Measurements from ENCODE around the gene PTPRS. TPM values are rescaled to one million over a fixed set of nuclear protein-coding genes. Genes with fewer than 3 reads are reported as not detected.

PTPRS gene
- total and polyA plus RNA-seq, 9 of the 15 experiments (the other 6 are each of a cell fraction or from before 2014, with no cell fraction given) = 1.1 to 49.4 (median 14.1) TPM

DNA sequence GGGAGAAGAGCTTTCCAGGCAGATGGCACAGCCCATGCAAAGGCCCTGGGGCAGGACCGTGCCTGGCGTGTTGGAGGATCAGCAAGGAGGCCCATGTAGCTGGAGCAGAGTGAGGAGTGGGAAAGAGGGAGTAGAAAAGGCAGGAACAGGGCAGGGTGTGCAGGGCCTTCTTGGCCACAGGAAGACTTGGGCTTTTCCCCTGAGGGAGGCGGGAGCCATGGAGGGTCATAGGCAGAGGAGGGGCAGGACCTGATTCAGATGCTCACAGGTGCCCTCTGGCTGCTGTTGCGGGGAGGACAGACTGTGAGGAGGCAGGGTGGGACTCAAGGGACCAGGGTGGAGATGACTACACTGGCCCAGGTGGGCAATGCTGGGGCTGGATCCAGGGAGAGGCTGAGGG lies 13.8 kb upstream of the PTPRS start (continued):
- TF ChIP-seq RBM25 (IDR thresholded peaks at IDR 0.05; ENCODE audit: low read depth, low read length, severe bottlenecking) (peak; percentile 80), POLR2A (conservative IDR thresholded peaks at IDR 0.05) (no peak), BCOR (IDR thresholded peaks at IDR 0.05) (peak; percentile 97), ZFP36 (IDR thresholded peaks at IDR 0.05; ENCODE audit: low read depth, low read length, partially characterized antibody) (peak; percentile 94), BMI1 (IDR thresholded peaks at IDR 0.05; ENCODE audit: low read length) (no peak), HMGN3 (IDR thresholded peaks at IDR 0.05; ENCODE audit: borderline replicate concordance, extremely low read depth, insufficient read length, low read depth, low read length) (no peak), SRSF9 (IDR thresholded peaks at IDR 0.05; ENCODE audit: borderline replicate concordance, low read depth, low read length) (no peak), EWSR1 (IDR thresholded peaks at IDR 0.05; ENCODE audit: borderline replicate concordance, low read depth, partially characterized antibody) (no peak), RAD21 (CRISPR knock-in tag; conservative IDR thresholded peaks at IDR 0.05 in 1 of 2, IDR thresholded peaks at IDR 0.05 in 1 of 2) (peak in 1 of 2 experiments; percentile 51; a peak in 2 of 4 replicates), SMC3 (conservative IDR thresholded peaks at IDR 0.05; ENCODE audit: insufficient read depth, low read depth, low read length) (peak; percentile 28; the same call in 1 of the 2 replicates)

- H3K27me3 ChIP-seq (ENCODE audit: control insufficient read depth in 2 of 2, insufficient read depth in 2 of 2, low read length in 2 of 2) = peaks cover 2 to 15% of the 10 kb centered on the region in 2 experiments; a peak in 3 of 5 replicates
- peaks cover 2% of the 10 kb centered on the region; the same call in 1 of the 2 replicates for H4K20me1 ChIP-seq (replicated peaks; ENCODE audit: control insufficient read depth, insufficient read depth, low read length)
- ATAC-seq = peak; percentile 68
- no peaks in the 10 kb centered on the region for H3K36me3 ChIP-seq (ENCODE audit: control insufficient read depth, insufficient read depth, low read length)
- peaks cover 2% of the 10 kb centered on the region; the same call in 1 of the 2 replicates for H3K9me3 ChIP-seq (replicated peaks; ENCODE audit: control insufficient read depth, insufficient read depth, low read depth, low read length)
- intact Hi-C loops (cut with micrococcal nuclease) = no loop called here
- peak in 1 of 4 experiments; percentile 23 for DNase-seq (ENCODE audit: extremely low read depth in 1 of 4, low spot score in 3 of 4)
- 0 out of 4 replicates have a peak overlapping the region, but pooled peaks of 1 of the 2 experiments have one; percentile 56 for H3K9ac ChIP-seq (ENCODE audit: insufficient read depth in 1 of 2, low read depth in 2 of 2, low read length in 2 of 2)
- FAIRE-seq = peak; percentile 26
- no peaks in the 10 kb centered on the region for H3K4me1 ChIP-seq (replicated peaks in 1 of 2; ENCODE audit: control insufficient read depth in 2 of 2, insufficient read depth in 2 of 2, low read length in 2 of 2)
- no TSS peak for BruUV-seq (replicated peaks)
- 1% methylated on average over 8 of the region's 8 CpGs for whole genome bisulfite sequencing (ENCODE audit: insufficient coverage, low coverage, missing lambda C conversion rate)
- peak overlapping the region; percentile 59; the same call in 2 of the 3 replicates for H3K27ac ChIP-seq (ENCODE audit: extremely low read depth, low read depth, low read length)
- no peaks in the 10 kb centered on the region for H3K79me2 ChIP-seq (ENCODE audit: control insufficient read depth, insufficient read depth, low read length)
- in situ Hi-C loops (cut with MboI) = no loop called here
- CTCF ChIA-PET (ENCODE audit: low intra/inter-chr PET ratio) = no interaction called here
- POLR2A ChIA-PET = interaction anchor here (0.7 kb wide), 1 partner anchor 41 kb away, joined by 3 read pairs; no protein-coding TSS in a partner anchor
- H3K4me2 ChIP-seq (ENCODE audit: insufficient read depth, low read length) = no peak overlapping the region
- no peaks in the 10 kb centered on the region for H3K9me1 ChIP-seq (ENCODE audit: control insufficient read depth, insufficient read depth, low read length)
- H3K4me3 ChIP-seq = no peak overlapping the region
- no peak overlapping the region for H2AFZ ChIP-seq (ENCODE audit: low read depth, low read length)
- TF ChIP-seq CSDE1 (IDR thresholded peaks at IDR 0.05) (peak in 1 of 2 experiments; percentile 51; a peak in 1 of 4 replicates), POLR3A (IDR thresholded peaks at IDR 0.05; ENCODE audit: borderline replicate concordance, extremely low read depth, insufficient read depth, insufficient read length) (peak; percentile 57), BCL6 (CRISPR knock-in tag; IDR thresholded peaks at IDR 0.05) (no peak), POLR2A (conservative IDR thresholded peaks at IDR 0.05) (peak; percentile 98), BCLAF1 (IDR thresholded peaks at IDR 0.05; ENCODE audit: borderline replicate concordance in 1 of 2, control insufficient read depth in 1 of 2, low read depth in 2 of 2, low read length in 1 of 2) (peak in 1 of 2 experiments; percentile 94; a peak in 2 of 4 replicates), ZNF12 (CRISPR knock-in tag; IDR thresholded peaks at IDR 0.05) (no peak), NONO (IDR thresholded peaks at IDR 0.05; ENCODE audit: low read depth in 2 of 2, low read length in 1 of 2) (peak in 1 of 2 experiments; percentile 39; a peak in 2 of 4 replicates)
Observed at GRCh38 chr19:5352229-5352763, 11.7 kb upstream of the PTPRS start.

Measured in K562 (cell line).